ENCODE data around the gene APOA4.

The APOA4 gene

GRCh38 chr11:116776522-116776984 lies 46.6 kb downstream of the APOA4 start:
- Histone ChIP-seq H3K4me1 (ENCODE audit: control insufficient read depth, insufficient read depth, low read length) (peaks cover 5% of the 10 kb centered on the region), H3K36me3 (ENCODE audit: control insufficient read depth, insufficient read depth, low read length) (peaks cover 22% of the 10 kb centered on the region), H3K9ac (ENCODE audit: low read length) (no peak overlapping the region), H3K4me3 (ENCODE audit: low read length) (no peak overlapping the region), H3K27me3 (ENCODE audit: control insufficient read depth, insufficient read depth, low read length) (no peaks in the 10 kb centered on the region), H3K9me3 (ENCODE audit: control insufficient read depth, low read length) (no peaks in the 10 kb centered on the region)

GRCh38 chr11:116775975-116776374 lies 47.1 kb downstream of the APOA4 start:
- no peaks in the 10 kb centered on the region for H3K9me3 ChIP-seq (ENCODE audit: control insufficient read depth, low read length)
- H3K9ac ChIP-seq (ENCODE audit: low read length): no peak overlapping the region
- H3K4me3 ChIP-seq (ENCODE audit: low read length): no peak overlapping the region
- no peaks in the 10 kb centered on the region for H3K27me3 ChIP-seq (ENCODE audit: control insufficient read depth, insufficient read depth, low read length)
- peaks cover 22% of the 10 kb centered on the region for H3K36me3 ChIP-seq (ENCODE audit: control insufficient read depth, insufficient read depth, low read length)
- peaks cover 9% of the 10 kb centered on the region for H3K4me1 ChIP-seq (ENCODE audit: control insufficient read depth, insufficient read depth, low read length)

- peaks cover 22% of the 10 kb centered on the region for H3K36me3 ChIP-seq (ENCODE audit: control insufficient read depth, insufficient read depth, low read length)
- H3K9me3 ChIP-seq (ENCODE audit: control insufficient read depth, low read length): no peaks in the 10 kb centered on the region
- H3K9ac ChIP-seq (ENCODE audit: low read length): no peak overlapping the region
- no peaks in the 10 kb centered on the region for H3K27me3 ChIP-seq (ENCODE audit: control insufficient read depth, insufficient read depth, low read length)
- H3K4me1 ChIP-seq (ENCODE audit: control insufficient read depth, insufficient read depth, low read length): peaks cover 9% of the 10 kb centered on the region
- H3K4me3 ChIP-seq (ENCODE audit: low read length): no peak overlapping the region
Measured at GRCh38 chr11:116774661-116775060, 48.4 kb downstream of the APOA4 start.

GRCh38 chr11:116773203-116774097 lies 49.7 kb downstream of the APOA4 start:
- peak overlapping the region; percentile 67 for H3K9ac ChIP-seq (ENCODE audit: low read length)
- H3K4me3 ChIP-seq (ENCODE audit: low read length): peak overlapping the region; percentile 69
- peaks cover 16% of the 10 kb centered on the region for H3K36me3 ChIP-seq (ENCODE audit: control insufficient read depth, insufficient read depth, low read length)

GRCh38 chr11:116772443-116773202 lies 50.5 kb downstream of the APOA4 start, which contains the start of gene BUD13:
BUD13 (minus strand) TSS chr11:116772987; CDS start chr11:116772964, 23 bp downstream.
- Histone ChIP-seq H3K4me1 (ENCODE audit: control insufficient read depth, insufficient read depth, low read length) (peaks cover 9% of the 10 kb centered on the region), H3K9me3 (ENCODE audit: control insufficient read depth, low read length) (no peaks in the 10 kb centered on the region), H3K27me3 (ENCODE audit: control insufficient read depth, insufficient read depth, low read length) (no peaks in the 10 kb centered on the region), H3K4me3 (ENCODE audit: low read length) (peak within 1 kb of the TSS; percentile 85), H3K9ac (ENCODE audit: low read length) (peak within 1 kb of the TSS; percentile 82), H3K36me3 (ENCODE audit: control insufficient read depth, insufficient read depth, low read length) (peaks cover 8% of the 10 kb centered on the region)

More at GRCh38 chr11:116773203-116774097, 49.7 kb downstream of the APOA4 start:
- Histone ChIP-seq H3K9me3 (ENCODE audit: control insufficient read depth, low read length) (no peaks in the 10 kb centered on the region), H3K27me3 (ENCODE audit: control insufficient read depth, insufficient read depth, low read length) (no peaks in the 10 kb centered on the region), H3K4me1 (ENCODE audit: control insufficient read depth, insufficient read depth, low read length) (peaks cover 9% of the 10 kb centered on the region)

- no peaks in the 10 kb centered on the region for H3K9me3 ChIP-seq (ENCODE audit: control insufficient read depth, low read length)
- peak overlapping the region; percentile 82 for H3K9ac ChIP-seq (ENCODE audit: low read length)
- H3K27me3 ChIP-seq (ENCODE audit: control insufficient read depth, insufficient read depth, low read length): no peaks in the 10 kb centered on the region
- H3K36me3 ChIP-seq (ENCODE audit: control insufficient read depth, insufficient read depth, low read length): peaks cover 5% of the 10 kb centered on the region
- peak overlapping the region; percentile 85 for H3K4me3 ChIP-seq (ENCODE audit: low read length)
- peaks cover 9% of the 10 kb centered on the region for H3K4me1 ChIP-seq (ENCODE audit: control insufficient read depth, insufficient read depth, low read length)
Measured at GRCh38 chr11:116771935-116772334, 51.2 kb downstream of the APOA4 start.

All from mucosa of stomach (tissue), 1 donor.